Inferior parietal cortex (tissue), 1 donor: ENCODE results near the gene TMEM179.
"Not testable (repeated sequence)": the region's sequence is repeated elsewhere in the genome, so short reads cannot be mapped to it uniquely, and the experiment has no call there.

Experiments used
- DNase-seq: peaks from one replicate; pipeline ENCODE4 v3.0.0-alpha.2; 2016; ENCODE audit errors: extremely low spot score

The TMEM179 gene

DNA sequence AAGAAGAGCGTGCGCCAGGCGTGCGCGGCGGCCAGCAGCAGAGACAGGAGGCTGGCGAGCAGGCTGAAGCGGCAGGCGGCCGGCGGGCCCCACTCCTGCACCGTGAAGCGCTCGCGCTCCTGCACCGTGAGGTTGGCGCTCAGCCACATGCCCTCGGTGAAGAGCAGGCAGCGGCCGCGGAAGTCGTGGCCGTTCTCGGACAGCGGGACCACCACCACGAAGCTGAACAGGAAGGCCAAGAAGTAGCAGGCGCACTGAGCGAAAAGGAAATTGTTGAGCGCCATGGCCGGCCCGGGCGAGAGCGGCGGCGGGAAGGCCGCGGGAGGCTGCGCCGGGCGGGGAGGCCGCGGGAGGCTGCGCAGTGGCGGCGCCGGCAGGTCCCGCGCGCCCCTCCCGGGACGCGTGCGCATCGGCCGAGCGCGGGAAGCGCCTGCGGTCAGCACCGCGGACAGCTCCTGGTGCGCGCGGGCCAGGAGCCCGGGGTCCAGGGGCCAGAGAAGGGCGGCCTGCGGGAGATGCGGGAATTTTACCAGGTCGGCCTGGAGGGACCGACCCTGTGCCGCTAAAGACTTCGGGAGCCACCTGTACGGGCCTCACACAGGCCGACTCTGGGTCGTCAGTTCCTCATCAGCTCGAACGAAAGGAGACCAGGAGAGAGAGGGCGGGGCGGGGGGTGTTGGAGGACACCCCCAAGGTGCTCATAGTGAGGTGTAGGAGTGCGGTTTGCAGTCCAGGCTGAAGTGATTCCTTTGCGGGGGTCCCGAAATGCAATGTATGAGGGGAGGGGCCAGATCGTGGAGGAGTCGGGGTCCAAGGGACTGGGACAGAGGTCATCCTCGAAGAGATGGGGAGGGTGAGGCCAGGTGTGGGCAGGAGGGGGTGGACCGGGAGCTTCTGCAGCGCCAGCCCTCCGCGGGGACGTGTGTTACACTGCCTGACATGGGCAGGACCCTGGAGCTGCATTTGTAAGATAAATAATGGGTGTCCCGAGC, at the start of gene TMEM179:
TMEM179 (minus strand) TSS at position 315 of the 992 bp plus-strand sequence; CDS start at position 284, 31 bp downstream.
- peak; percentile 63 for DNase-seq

- no peak for DNase-seq
Measured at GRCh38 chr14:104654119-104654518, 49.5 kb upstream of the TMEM179 start.

DNA sequence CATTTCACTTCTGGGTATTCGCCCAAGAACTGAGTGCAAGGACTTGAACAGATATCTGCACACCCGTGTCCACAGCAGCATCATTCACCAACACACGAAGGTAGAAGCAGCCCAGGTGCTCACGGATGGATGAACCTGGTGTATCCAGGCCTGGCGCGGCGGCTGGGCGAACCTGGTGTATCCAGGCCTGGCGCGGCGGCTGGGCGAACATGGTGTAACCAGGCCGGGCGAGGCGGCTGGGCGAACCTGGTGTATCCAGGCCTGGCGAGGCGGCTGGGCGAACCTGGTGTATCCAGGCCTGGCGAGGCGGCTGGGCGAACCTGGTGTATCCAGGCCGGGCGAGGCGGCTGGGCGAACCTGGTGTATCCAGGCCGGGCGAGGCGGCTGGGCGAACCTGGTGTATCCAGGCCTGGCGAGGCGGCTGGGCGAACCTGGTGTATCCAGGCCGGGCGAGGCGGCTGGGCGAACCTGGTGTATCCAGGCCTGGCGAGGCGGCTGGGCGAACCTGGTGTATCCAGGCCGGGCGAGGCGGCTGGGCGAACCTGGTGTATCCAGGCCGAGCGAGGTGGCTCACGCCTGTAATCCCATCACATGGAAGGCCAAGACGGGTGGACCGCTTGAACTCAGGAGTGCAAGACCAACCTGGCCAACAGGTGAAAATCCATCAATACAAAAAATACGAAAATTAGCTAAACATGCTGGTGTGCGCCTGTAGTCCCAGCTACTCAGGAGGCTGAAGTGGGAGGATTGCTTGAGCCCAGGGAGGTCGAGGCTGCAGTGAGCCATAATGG, 48.8 kb upstream of the TMEM179 start:
- DNase-seq: not testable (repeated sequence)

DNA sequence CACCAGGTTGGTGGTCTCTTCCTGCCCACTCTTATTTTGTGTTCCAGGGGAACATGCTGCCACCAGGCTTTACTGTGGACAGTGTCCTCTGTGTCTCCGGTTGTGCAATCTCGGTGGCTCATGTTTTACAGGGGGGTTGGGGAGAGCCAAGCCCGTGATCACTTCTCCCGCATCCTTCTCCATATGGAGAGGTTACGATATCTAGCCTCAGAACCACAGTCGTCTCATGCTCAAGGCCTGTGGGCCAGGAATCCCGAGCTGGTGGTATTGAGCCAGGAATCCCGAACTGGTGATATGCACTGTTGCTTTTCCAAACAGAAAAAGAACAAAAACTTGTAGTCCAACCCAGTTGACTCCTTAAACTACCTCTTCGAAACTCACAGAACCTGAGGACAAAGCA, 47.8 kb upstream of the TMEM179 start:
- no peak for DNase-seq

DNA sequence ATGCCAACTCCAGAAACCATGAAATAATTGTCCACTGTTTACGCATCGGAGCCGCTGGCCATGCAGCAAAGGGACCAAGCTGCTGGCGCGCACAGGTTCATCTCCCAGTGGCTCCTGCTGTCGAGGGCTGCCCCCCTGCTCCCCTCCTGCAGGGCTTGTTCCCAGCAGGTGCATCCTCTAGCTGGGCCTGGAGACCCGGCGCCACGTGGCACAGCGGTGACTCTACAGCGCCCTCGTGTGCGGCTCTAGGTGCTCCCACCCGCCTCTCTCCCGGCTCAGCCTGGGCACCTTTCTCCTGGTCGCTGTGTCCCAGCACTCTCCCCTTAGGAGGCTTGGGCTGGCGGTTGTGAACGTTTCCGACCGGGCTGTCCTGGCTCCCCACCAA, 47.3 kb upstream of the TMEM179 start:
- no peak for DNase-seq

DNA sequence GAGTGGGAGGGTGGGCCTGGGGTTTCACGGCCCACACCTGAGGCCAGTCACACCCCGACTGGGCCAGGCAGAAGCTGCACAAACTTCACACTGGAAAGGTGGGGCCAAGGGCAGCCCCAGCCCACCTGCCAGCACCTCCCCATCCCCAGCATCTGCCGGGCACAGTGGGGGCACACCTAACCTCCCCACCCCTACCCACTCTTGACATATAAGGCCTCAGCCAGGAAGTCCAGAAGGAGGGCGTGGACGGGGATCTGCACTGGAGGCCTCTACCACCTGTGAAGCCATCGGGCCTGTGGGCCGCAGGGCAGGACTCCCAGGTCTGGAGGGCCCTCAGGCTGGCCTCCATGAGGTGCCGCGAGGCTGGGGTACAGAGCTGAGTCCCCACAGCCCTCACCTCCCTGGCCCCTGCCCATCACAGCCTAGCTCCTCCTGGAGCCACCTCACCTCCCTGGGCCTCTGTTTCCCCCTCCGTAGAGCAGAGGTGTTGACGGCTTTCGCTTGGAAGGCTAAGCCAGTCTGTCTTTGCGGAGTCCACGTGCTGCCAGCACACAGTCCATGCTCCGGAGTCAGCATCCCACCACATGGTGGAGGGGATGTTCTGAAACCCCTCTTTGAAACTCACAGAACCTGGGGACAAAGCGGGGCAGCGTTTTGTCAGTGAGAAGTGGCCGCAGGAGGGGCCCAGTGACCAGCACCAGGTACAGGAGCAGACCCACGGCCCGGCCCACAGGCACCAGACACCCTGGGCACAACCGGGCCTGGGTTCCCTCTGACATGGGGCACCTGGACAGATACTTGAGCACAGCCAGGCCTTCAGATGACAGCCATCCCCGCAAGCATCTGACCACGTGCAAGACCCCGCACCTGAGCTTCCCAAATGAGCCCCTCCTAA, 46.7 kb upstream of the TMEM179 start:
- DNase-seq: no peak

- DNase-seq: peak; percentile 77
Measured at GRCh38 chr14:104650057-104650980, 45.7 kb upstream of the TMEM179 start.

- no peak for DNase-seq
Measured at GRCh38 chr14:104647467-104648043, 43.0 kb upstream of the TMEM179 start.

DNA sequence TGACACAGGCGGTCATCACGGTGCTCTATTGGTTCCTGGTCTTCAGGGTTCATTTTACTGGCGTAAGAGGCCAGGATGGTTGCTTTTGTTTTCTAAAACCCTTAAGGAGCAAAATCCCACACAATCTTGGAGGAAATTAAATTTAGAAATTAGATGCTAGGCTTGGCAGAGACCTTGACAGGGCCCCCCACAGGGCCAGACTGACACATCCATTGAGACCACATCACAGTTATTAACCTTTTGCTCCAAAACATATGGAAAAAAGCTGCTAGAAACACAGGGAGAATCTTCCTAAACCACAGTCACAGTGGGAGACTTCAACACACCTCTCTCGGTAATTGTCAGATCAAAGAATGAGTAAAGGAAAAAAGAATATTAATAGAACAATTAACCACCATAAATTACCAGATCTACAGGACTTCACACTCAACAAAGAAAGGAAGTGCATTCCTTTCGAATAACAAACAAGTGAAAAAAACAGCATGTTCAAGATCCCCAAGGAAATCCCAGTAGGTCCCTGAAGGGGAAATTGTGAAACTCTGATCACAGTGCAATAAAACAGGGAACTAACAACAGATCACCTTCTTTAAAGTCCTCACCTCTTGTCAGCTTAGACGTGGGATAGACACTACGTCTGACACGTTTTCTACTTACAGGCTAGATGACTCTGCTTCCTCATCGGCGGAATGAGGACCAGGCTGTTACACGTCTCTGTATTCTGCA, 40.2 kb upstream of the TMEM179 start:
- no peak for DNase-seq

DNA sequence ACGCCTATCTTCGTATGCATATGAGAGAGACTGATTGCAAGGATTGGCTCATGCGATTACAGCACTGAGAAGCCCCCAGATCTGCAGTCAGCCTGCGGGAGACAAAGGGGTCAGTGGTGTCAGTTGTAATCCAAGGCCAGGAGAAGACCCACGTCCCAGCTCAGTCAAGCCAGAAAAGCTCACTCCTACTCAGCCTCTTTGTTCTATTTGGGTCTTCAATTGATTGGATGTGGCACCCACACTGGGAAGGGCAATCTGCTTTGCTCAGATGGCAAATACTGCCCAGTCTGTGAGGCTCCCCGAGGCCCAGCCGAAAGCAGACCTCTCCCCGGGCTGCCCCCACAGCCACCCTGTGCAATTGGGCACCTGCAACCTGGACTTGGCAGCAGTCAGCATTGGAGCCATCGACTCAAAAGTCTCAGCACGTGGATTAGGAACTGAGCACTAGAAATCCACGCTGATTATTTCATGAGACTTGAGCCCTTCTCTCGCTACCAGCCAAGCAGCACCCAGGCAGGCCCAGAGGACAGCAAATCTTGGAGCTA, 39.6 kb upstream of the TMEM179 start:
- DNase-seq: no peak

GRCh38 chr14:104643306-104643705, 38.7 kb upstream of the TMEM179 start:
- DNase-seq: no peak

- DNase-seq: no peak
Measured at GRCh38 chr14:104642540-104642868, 37.9 kb upstream of the TMEM179 start.

DNA sequence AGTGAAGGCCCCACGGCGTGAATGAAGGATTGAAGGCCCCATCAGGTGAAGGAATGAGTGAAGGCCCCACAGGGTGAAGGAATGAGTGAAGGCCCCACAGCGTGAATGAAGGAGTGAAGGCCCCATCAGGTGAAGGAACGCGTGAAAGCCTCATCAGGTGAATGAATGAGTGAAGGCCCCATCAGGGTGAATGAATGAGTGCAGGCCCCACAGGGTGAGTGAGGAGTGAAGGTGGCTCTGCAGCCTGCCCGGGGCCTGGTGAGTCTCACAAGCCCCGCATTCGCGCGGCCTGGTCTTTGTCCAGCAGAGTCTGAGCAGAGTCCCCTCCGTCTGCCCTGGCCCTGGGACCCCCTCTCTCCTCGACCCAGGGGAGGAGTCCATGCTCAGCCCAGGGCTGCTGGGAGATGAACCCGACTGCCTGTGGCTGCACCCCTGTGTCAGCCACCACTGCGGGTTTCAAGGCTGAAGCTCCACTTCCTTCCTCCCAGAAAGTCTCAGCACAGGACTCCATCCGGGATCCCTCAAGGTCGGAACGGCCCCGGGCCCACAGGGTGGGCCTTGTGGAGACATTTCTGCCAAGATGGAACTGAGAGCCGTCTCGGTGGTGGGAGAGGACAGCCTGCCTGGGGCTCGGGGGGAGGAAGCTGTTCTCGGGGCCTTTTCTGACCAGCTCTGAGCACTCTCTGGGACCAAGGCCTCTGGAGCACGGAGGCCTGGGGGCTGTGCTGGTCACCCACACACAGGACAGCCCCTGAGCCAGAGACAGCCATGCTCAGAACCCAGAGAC, 37.4 kb upstream of the TMEM179 start:
- DNase-seq: no peak

GRCh38 chr14:104640681-104641080, 36.1 kb upstream of the TMEM179 start:
- DNase-seq: no peak

DNA sequence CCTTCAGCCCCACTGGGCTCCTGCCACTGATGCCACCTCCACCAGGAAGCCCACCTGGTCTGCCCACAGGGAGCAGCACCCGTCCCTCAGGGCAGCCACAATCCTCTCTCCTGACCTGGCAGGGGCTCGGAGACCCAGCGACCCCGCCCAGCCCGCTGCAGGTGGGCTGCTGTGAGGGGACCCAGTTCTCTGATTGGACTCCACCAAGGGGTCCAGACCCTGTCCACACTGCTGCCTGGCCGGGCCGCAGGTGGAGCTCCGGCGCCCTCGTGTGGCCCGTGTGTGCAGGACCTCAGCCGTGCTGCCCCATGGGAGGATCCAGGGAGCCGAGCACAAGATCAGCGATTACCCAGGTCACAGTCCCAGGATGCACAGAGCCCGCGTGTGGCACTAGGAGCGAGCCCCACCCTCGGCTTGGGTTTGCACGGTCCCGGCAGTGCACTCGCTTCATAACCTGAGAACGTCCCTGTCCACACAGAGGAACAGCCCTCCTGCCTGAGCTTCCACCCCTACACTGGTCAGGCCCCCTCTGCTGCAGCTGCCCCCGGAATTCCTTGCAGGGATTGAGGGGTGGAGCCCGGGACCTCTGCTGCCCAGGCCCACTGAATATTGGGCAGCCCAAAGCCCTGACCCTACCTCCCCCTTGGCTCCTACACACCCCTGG, 35.4 kb upstream of the TMEM179 start:
- DNase-seq: peak; percentile 68

- DNase-seq: no peak
Measured at GRCh38 chr14:104639471-104639870, 34.9 kb upstream of the TMEM179 start.

- no peak for DNase-seq
Measured at GRCh38 chr14:104638927-104639450, 34.4 kb upstream of the TMEM179 start.

GRCh38 chr14:104638190-104638589, 33.6 kb upstream of the TMEM179 start:
- DNase-seq: no peak
